Measurements from ENCODE around the gene VRK1.

VRK1 gene

DNA sequence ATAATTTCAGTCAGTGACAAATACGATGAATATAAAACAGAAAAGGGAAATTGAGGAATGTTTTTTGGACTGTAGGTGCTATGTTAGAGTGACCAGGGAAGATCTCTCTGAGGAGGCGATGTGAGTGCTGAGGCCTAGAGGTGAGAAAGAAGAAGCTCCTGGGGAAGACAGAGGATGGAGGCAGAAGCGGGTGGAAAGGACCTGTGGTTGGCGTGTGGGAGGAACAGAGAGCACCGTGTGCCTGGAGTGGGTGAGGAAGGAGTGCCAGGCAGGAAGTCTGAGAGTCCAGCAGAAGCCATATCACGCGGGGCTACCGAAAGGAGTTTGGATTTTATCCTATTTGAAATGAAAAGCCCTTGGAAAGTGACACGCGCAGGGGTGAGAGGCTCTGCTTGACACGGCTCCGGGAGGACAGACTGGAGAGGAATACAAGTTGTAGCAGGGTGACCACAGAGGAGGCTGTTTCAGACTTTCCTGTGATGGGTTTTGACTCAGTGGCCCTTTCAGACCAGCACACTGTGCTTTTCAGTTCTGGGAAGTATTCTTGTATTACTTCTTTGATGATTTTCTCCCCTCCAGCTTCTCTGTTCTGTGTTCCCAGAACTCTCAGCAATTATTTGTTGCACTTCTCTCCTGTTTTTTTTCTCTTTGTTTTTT is 96.9 kb downstream of the VRK1 start:
- no peak for TF ChIP-seq EZH2 (IDR thresholded peaks at IDR 0.05; ENCODE audit: borderline replicate concordance, low read depth, low read length, severe bottlenecking)
- TF ChIP-seq, protein P1, sequence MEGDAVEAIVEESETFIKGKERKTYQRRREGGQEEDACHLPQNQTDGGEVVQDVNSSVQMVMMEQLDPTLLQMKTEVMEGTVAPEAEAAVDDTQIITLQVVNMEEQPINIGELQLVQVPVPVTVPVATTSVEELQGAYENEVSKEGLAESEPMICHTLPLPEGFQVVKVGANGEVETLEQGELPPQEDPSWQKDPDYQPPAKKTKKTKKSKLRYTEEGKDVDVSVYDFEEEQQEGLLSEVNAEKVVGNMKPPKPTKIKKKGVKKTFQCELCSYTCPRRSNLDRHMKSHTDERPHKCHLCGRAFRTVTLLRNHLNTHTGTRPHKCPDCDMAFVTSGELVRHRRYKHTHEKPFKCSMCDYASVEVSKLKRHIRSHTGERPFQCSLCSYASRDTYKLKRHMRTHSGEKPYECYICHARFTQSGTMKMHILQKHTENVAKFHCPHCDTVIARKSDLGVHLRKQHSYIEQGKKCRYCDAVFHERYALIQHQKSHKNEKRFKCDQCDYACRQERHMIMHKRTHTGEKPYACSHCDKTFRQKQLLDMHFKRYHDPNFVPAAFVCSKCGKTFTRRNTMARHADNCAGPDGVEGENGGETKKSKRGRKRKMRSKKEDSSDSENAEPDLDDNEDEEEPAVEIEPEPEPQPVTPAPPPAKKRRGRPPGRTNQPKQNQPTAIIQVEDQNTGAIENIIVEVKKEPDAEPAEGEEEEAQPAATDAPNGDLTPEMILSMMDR (IDR thresholded peaks at IDR 0.05; ENCODE audit: borderline replicate concordance, extremely low read depth, low read length, poor library complexity, severe bottlenecking): no peak
- Histone ChIP-seq H3K27ac (ENCODE audit: low read length) (no peak overlapping the region), H3K4me2 (ENCODE audit: insufficient read depth, low read length) (no peak overlapping the region), H3K79me2 (ENCODE audit: insufficient read depth, low read length) (no peaks in the 10 kb centered on the region), H3K9me3 (ENCODE audit: insufficient read depth, low read length, severe bottlenecking) (no peaks in the 10 kb centered on the region), H3K9ac (ENCODE audit: low read depth, low read length) (no peak overlapping the region), H3K4me3 (ENCODE audit: low read depth in 1 of 2, low read length in 2 of 2) (no peak overlapping the region), H2AFZ (ENCODE audit: low read depth, low read length) (no peak overlapping the region), H4K20me1 (ENCODE audit: insufficient read depth, low read length) (no peaks in the 10 kb centered on the region), H3K27me3 (ENCODE audit: insufficient read depth, low read length, poor library complexity) (no peaks in the 10 kb centered on the region), H3K4me1 (ENCODE audit: insufficient read depth, low read length) (no peaks in the 10 kb centered on the region), H3K36me3 (ENCODE audit: insufficient read depth, low read length) (peaks cover 19% of the 10 kb centered on the region; the same call in 1 of the 2 replicates)
- ATAC-seq (ENCODE audit: insufficient read depth, low read depth) (no peak), DNase-seq (no peak)

DNA sequence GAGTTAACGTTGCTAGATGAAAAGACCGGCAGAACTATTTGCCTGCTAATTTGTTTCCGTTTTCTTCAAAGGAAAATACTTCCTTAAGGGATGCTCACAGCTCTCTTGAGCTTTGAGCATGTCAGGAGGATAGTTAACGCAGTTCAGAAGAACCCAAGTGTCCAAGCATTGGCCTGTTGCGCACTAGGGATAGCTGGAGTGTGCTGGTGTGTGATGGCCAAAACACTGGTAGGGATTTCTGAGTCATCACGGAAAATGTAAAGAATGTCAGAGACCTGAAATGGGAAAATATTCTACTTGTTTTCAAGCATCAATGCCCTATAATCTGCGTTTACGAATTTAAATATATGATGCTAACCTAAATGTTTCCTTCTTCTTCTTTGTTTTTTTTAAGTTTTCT is 97.8 kb downstream of the VRK1 start:
- Histone ChIP-seq H3K27ac (ENCODE audit: low read length) (no peak overlapping the region), H3K36me3 (ENCODE audit: insufficient read depth, low read length) (peaks cover 27% of the 10 kb centered on the region; the same call in 1 of the 2 replicates), H3K4me1 (ENCODE audit: insufficient read depth, low read length) (no peaks in the 10 kb centered on the region), H3K9me3 (ENCODE audit: insufficient read depth, low read length, severe bottlenecking) (no peaks in the 10 kb centered on the region), H3K4me2 (ENCODE audit: insufficient read depth, low read length) (no peak overlapping the region), H3K27me3 (ENCODE audit: insufficient read depth, low read length, poor library complexity) (no peaks in the 10 kb centered on the region), H2AFZ (ENCODE audit: low read depth, low read length) (no peak overlapping the region), H3K9ac (ENCODE audit: low read depth, low read length) (no peak overlapping the region), H3K79me2 (ENCODE audit: insufficient read depth, low read length) (no peaks in the 10 kb centered on the region), H4K20me1 (ENCODE audit: insufficient read depth, low read length) (no peaks in the 10 kb centered on the region), H3K4me3 (ENCODE audit: low read depth in 1 of 2, low read length in 2 of 2) (no peak overlapping the region)
- TF ChIP-seq, protein P1 (IDR thresholded peaks at IDR 0.05; ENCODE audit: borderline replicate concordance, extremely low read depth, low read length, poor library complexity, severe bottlenecking): no peak
- TF ChIP-seq EZH2 (IDR thresholded peaks at IDR 0.05; ENCODE audit: borderline replicate concordance, low read depth, low read length, severe bottlenecking): no peak
- no peak for DNase-seq
- ATAC-seq (ENCODE audit: insufficient read depth, low read depth): no peak

DNA sequence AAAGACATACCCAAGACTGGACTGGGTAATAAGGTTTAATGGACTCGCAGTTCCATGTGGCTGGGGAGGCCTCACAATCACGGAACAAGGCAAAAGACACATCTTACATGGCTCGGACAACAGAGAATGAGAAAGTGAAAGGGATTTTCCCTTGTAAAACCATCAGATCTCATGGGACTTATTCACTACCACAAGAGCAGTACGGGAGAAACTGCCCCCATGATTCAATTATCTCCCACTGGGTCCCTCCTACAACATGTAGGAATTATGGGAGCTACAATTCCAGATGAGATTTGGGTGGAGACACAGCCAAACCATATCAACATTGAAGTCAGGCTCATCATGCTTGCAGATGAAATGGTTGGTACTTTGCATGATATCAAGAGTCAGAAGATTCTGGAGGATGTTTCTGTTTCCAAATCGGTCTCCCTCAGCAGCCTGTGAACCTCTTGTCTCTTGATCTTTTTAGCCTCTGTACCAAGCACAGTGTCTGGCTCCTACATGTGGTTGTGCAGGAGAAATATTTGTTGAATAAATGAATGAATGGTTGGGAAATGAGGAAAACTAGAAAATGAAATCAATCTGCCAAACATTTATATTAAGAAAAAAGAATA is 98.6 kb downstream of the VRK1 start:
- Histone ChIP-seq H4K20me1 (ENCODE audit: insufficient read depth, low read length) (no peaks in the 10 kb centered on the region), H3K27me3 (ENCODE audit: insufficient read depth, low read length, poor library complexity) (no peaks in the 10 kb centered on the region), H3K9ac (ENCODE audit: low read depth, low read length) (no peak overlapping the region), H2AFZ (ENCODE audit: low read depth, low read length) (no peak overlapping the region), H3K4me2 (ENCODE audit: insufficient read depth, low read length) (no peak overlapping the region), H3K79me2 (ENCODE audit: insufficient read depth, low read length) (no peaks in the 10 kb centered on the region), H3K4me3 (ENCODE audit: low read depth in 1 of 2, low read length in 2 of 2) (no peak overlapping the region), H3K4me1 (ENCODE audit: insufficient read depth, low read length) (no peaks in the 10 kb centered on the region), H3K36me3 (ENCODE audit: insufficient read depth, low read length) (peaks cover 30% of the 10 kb centered on the region; the same call in 1 of the 2 replicates), H3K9me3 (ENCODE audit: insufficient read depth, low read length, severe bottlenecking) (no peaks in the 10 kb centered on the region), H3K27ac (ENCODE audit: low read length) (no peak overlapping the region)
- no peak for DNase-seq
- ATAC-seq (ENCODE audit: insufficient read depth, low read depth): no peak
- no peak for TF ChIP-seq EZH2 (IDR thresholded peaks at IDR 0.05; ENCODE audit: borderline replicate concordance, low read depth, low read length, severe bottlenecking)
- TF ChIP-seq, protein P1 (IDR thresholded peaks at IDR 0.05; ENCODE audit: borderline replicate concordance, extremely low read depth, low read length, poor library complexity, severe bottlenecking): no peak

Data from DND-41 (cell line).